Sigmoid colon (tissue), 4 donors: ENCODE data around the gene ZDHHC11B.

Experiments
- EP300 ChIP-seq, 4 donors: sonication (generic); formaldehyde crosslinking; IDR thresholded peaks; one replicate each; pipeline ENCODE4 v1.6.1; 2017; ENCODE audit warnings: antibody characterized with exemption in 4 of 4
- POLR2A ChIP-seq, 2 donors: fragments of 450-650 bp; IDR thresholded peaks; one replicate each; pipeline ENCODE4 v1.6.1; 2016; ENCODE audit warnings: antibody characterized with exemption in 2 of 2, mild to moderate bottlenecking in 2 of 2, moderate library complexity in 2 of 2
- POLR2AphosphoS5 ChIP-seq, 4 donors: sonication (generic); formaldehyde crosslinking; IDR thresholded peaks; one replicate each; pipeline ENCODE4 v1.6.1; 2017; ENCODE audit warnings: antibody characterized with exemption in 4 of 4
- TF ChIP-seq, protein P1 (sequence below), 4 experiments: fragments of 450-650 bp in 3 of 4; fragments of 200-600 bp in 1 of 4; IDR thresholded peaks; one replicate each; pipeline ENCODE4 v1.5.1; 2016 to 2019; ENCODE audit warnings: antibody characterized with exemption in 4 of 4, mild to moderate bottlenecking in 3 of 4, moderate library complexity in 2 of 4

- TF ChIP-seq POLR2AphosphoS5 (IDR thresholded peaks at IDR 0.05): no peak
- no peak for TF ChIP-seq POLR2A (IDR thresholded peaks at IDR 0.05)
- TF ChIP-seq, protein P1, sequence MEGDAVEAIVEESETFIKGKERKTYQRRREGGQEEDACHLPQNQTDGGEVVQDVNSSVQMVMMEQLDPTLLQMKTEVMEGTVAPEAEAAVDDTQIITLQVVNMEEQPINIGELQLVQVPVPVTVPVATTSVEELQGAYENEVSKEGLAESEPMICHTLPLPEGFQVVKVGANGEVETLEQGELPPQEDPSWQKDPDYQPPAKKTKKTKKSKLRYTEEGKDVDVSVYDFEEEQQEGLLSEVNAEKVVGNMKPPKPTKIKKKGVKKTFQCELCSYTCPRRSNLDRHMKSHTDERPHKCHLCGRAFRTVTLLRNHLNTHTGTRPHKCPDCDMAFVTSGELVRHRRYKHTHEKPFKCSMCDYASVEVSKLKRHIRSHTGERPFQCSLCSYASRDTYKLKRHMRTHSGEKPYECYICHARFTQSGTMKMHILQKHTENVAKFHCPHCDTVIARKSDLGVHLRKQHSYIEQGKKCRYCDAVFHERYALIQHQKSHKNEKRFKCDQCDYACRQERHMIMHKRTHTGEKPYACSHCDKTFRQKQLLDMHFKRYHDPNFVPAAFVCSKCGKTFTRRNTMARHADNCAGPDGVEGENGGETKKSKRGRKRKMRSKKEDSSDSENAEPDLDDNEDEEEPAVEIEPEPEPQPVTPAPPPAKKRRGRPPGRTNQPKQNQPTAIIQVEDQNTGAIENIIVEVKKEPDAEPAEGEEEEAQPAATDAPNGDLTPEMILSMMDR (IDR thresholded peaks at IDR 0.05): no peak
- TF ChIP-seq EP300 (IDR thresholded peaks at IDR 0.05): no peak
Measured at GRCh38 chr5:820245-820644, 35.7 kb upstream of the ZDHHC11B start.
